ENCODE data around the gene GPRIN3. TPM values are rescaled to one million over a fixed set of nuclear protein-coding genes. Genes with fewer than 3 reads are reported as not detected.

The GPRIN3 gene
- total RNA-seq, 1 donor from 2014 or later = 2.6 TPM

GRCh38 chr4:89245459-89245858, 62.1 kb downstream of the GPRIN3 start:
- Histone ChIP-seq H3K79me2 (ENCODE audit: insufficient read depth, low read length) (no peaks in the 10 kb centered on the region), H4K20me1 (ENCODE audit: insufficient read depth, low read length) (no peaks in the 10 kb centered on the region), H2AFZ (ENCODE audit: low read depth, low read length) (no peak overlapping the region), H3K4me1 (ENCODE audit: insufficient read depth, low read length) (no peaks in the 10 kb centered on the region), H3K9me3 (ENCODE audit: insufficient read depth, low read depth, low read length) (no peaks in the 10 kb centered on the region), H3K4me2 (ENCODE audit: low read length) (no peak overlapping the region), H3K4me3 (ENCODE audit: insufficient read depth, low read depth, low read length) (no peak overlapping the region), H3K27me3 (ENCODE audit: insufficient read depth, low read length) (no peaks in the 10 kb centered on the region), H3K9ac (ENCODE audit: low read length) (no peak overlapping the region), H3K27ac (ENCODE audit: low read depth, low read length) (no peak overlapping the region), H3K36me3 (ENCODE audit: insufficient read depth, low read length) (no peaks in the 10 kb centered on the region)
- no peak overlapping the region for H3K4me3 Mint-ChIP-seq (ENCODE audit: unreplicated experiment)
- H3K27ac Mint-ChIP-seq (ENCODE audit: unreplicated experiment) = no peak overlapping the region
- TF ChIP-seq, protein P1, sequence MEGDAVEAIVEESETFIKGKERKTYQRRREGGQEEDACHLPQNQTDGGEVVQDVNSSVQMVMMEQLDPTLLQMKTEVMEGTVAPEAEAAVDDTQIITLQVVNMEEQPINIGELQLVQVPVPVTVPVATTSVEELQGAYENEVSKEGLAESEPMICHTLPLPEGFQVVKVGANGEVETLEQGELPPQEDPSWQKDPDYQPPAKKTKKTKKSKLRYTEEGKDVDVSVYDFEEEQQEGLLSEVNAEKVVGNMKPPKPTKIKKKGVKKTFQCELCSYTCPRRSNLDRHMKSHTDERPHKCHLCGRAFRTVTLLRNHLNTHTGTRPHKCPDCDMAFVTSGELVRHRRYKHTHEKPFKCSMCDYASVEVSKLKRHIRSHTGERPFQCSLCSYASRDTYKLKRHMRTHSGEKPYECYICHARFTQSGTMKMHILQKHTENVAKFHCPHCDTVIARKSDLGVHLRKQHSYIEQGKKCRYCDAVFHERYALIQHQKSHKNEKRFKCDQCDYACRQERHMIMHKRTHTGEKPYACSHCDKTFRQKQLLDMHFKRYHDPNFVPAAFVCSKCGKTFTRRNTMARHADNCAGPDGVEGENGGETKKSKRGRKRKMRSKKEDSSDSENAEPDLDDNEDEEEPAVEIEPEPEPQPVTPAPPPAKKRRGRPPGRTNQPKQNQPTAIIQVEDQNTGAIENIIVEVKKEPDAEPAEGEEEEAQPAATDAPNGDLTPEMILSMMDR (IDR thresholded peaks at IDR 0.05; ENCODE audit: insufficient read depth, low read depth, low read length) = no peak
- no peak for TF ChIP-seq EZH2 (IDR thresholded peaks at IDR 0.05; ENCODE audit: insufficient read depth, low read length)
- DNase-seq (ENCODE audit: low read depth) = no peak
- H3K27me3 Mint-ChIP-seq (ENCODE audit: low read depth, unreplicated experiment) = peaks cover 6% of the 10 kb centered on the region
- no peaks in the 10 kb centered on the region for H3K4me1 Mint-ChIP-seq (ENCODE audit: low read depth, unreplicated experiment)
- FAIRE-seq = no peak
- H3K36me3 Mint-ChIP-seq (ENCODE audit: low read depth, unreplicated experiment) = peaks cover 10% of the 10 kb centered on the region
- H3K9me3 Mint-ChIP-seq (ENCODE audit: unreplicated experiment) = no peaks in the 10 kb centered on the region

- no peak overlapping the region for H3K4me2 ChIP-seq (ENCODE audit: low read length)
- H3K36me3 ChIP-seq (ENCODE audit: insufficient read depth, low read length) = no peaks in the 10 kb centered on the region
- FAIRE-seq = no peak
- H2AFZ ChIP-seq (ENCODE audit: low read depth, low read length) = no peak overlapping the region
- Mint-ChIP-seq H3K36me3 (ENCODE audit: low read depth, unreplicated experiment) (peaks cover 4% of the 10 kb centered on the region), H3K27me3 (ENCODE audit: low read depth, unreplicated experiment) (peaks cover 3% of the 10 kb centered on the region), H3K9me3 (ENCODE audit: unreplicated experiment) (no peaks in the 10 kb centered on the region), H3K4me1 (ENCODE audit: low read depth, unreplicated experiment) (no peaks in the 10 kb centered on the region), H3K4me3 (ENCODE audit: unreplicated experiment) (no peak overlapping the region), H3K27ac (ENCODE audit: unreplicated experiment) (no peak overlapping the region)
- DNase-seq (ENCODE audit: low read depth) = no peak
- no peak overlapping the region for H3K27ac ChIP-seq (ENCODE audit: low read depth, low read length)
- TF ChIP-seq, protein P1 (IDR thresholded peaks at IDR 0.05; ENCODE audit: insufficient read depth, low read depth, low read length) = no peak
- no peak for TF ChIP-seq EZH2 (IDR thresholded peaks at IDR 0.05; ENCODE audit: insufficient read depth, low read length)
- no peak overlapping the region for H3K9ac ChIP-seq (ENCODE audit: low read length)
- no peaks in the 10 kb centered on the region for H3K4me1 ChIP-seq (ENCODE audit: insufficient read depth, low read length)
- H4K20me1 ChIP-seq (ENCODE audit: insufficient read depth, low read length) = no peaks in the 10 kb centered on the region
- no peaks in the 10 kb centered on the region for H3K27me3 ChIP-seq (ENCODE audit: insufficient read depth, low read length)
- no peaks in the 10 kb centered on the region for H3K9me3 ChIP-seq (ENCODE audit: insufficient read depth, low read depth, low read length)
- H3K4me3 ChIP-seq (ENCODE audit: insufficient read depth, low read depth, low read length) = no peak overlapping the region
- H3K79me2 ChIP-seq (ENCODE audit: insufficient read depth, low read length) = no peaks in the 10 kb centered on the region
These were observed 63.8 kb downstream of the GPRIN3 start for GRCh38 chr4:89243733-89244252.

- H3K27ac Mint-ChIP-seq (ENCODE audit: unreplicated experiment) = no peak overlapping the region
- Histone ChIP-seq H3K36me3 (ENCODE audit: insufficient read depth, low read length) (no peaks in the 10 kb centered on the region), H3K4me3 (ENCODE audit: insufficient read depth, low read depth, low read length) (no peak overlapping the region), H3K79me2 (ENCODE audit: insufficient read depth, low read length) (no peaks in the 10 kb centered on the region), H3K9ac (ENCODE audit: low read length) (no peak overlapping the region), H3K9me3 (ENCODE audit: insufficient read depth, low read depth, low read length) (no peaks in the 10 kb centered on the region), H2AFZ (ENCODE audit: low read depth, low read length) (no peak overlapping the region), H3K4me2 (ENCODE audit: low read length) (no peak overlapping the region), H3K27me3 (ENCODE audit: insufficient read depth, low read length) (no peaks in the 10 kb centered on the region), H4K20me1 (ENCODE audit: insufficient read depth, low read length) (no peaks in the 10 kb centered on the region), H3K4me1 (ENCODE audit: insufficient read depth, low read length) (no peaks in the 10 kb centered on the region), H3K27ac (ENCODE audit: low read depth, low read length) (no peak overlapping the region)
- peaks cover 4% of the 10 kb centered on the region for H3K36me3 Mint-ChIP-seq (ENCODE audit: low read depth, unreplicated experiment)
- DNase-seq (ENCODE audit: low read depth) (no peak), FAIRE-seq (no peak)
- TF ChIP-seq, protein P1 (IDR thresholded peaks at IDR 0.05; ENCODE audit: insufficient read depth, low read depth, low read length) = no peak
- no peak for TF ChIP-seq EZH2 (IDR thresholded peaks at IDR 0.05; ENCODE audit: insufficient read depth, low read length)
- H3K27me3 Mint-ChIP-seq (ENCODE audit: low read depth, unreplicated experiment) = peaks cover 3% of the 10 kb centered on the region
- H3K9me3 Mint-ChIP-seq (ENCODE audit: unreplicated experiment) = no peaks in the 10 kb centered on the region
- H3K4me3 Mint-ChIP-seq (ENCODE audit: unreplicated experiment) = no peak overlapping the region
- H3K4me1 Mint-ChIP-seq (ENCODE audit: low read depth, unreplicated experiment) = no peaks in the 10 kb centered on the region
These were observed 64.5 kb downstream of the GPRIN3 start for GRCh38 chr4:89242864-89243732.

All from astrocyte (in vitro differentiated cells and primary cell).